ENCODE measurements around the gene ZFAND3.

Gene ZFAND3

DNA sequence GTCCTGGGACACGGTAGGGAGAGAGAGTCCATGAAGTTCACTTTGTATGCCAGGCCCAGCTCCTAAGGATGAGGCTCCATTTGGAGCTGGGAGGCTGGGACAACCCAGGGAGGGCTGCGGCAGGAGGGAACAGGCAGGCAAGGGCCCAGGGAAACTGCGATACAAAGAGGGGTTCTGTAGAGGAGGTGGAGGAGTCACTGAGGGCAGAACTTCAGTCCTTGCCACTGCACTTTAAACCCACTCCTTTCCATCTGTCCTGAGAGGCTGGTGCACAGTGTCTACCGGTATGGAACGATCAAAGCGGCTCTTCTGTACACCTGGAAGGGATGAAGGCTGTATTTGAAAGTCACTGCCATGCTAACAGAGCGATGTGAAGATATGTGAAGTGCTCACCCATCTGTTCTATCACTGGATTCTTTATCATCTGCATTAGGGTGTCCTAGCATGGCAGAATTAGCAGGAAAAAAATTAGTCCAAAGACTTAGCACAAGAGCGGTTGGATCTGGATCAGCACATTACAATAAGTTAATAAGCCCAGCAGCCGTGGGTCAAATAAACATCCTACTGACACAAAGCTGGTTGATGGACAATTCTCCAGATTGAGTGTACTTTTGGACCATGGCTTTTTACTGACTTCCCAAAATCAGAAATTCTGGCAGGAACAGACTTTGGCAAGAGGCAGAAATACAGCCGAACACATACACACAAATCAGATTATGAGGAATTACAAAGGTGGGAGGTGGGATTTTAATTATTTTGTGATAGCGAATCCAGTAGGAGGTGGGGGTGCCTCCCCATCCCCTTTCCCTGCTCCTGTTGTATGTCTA, 20.9 kb upstream of the ZFAND3 start:
- no peak for DNase-seq (ENCODE audit: low read depth in 3 of 3)

DNA sequence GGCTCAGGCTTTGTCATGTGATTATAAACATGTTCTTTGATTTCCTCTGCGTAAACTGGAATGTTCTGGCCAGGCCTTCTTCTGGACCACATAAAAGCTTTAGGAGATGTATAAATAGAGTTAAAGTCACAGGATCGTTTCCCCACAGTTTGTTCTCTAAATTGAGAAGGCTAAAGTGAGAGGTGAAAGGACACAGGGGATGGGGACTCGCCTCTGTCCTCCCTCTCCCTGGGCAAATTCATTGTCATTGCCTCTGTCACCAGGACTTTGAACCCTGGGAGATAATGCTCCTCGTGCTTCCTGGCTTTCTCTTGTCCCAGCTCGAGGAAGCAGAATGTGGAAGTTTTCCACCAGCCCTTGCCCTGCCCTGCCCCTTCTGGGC, 20.3 kb upstream of the ZFAND3 start:
- no peak for DNase-seq (ENCODE audit: low read depth in 3 of 3)

DNA sequence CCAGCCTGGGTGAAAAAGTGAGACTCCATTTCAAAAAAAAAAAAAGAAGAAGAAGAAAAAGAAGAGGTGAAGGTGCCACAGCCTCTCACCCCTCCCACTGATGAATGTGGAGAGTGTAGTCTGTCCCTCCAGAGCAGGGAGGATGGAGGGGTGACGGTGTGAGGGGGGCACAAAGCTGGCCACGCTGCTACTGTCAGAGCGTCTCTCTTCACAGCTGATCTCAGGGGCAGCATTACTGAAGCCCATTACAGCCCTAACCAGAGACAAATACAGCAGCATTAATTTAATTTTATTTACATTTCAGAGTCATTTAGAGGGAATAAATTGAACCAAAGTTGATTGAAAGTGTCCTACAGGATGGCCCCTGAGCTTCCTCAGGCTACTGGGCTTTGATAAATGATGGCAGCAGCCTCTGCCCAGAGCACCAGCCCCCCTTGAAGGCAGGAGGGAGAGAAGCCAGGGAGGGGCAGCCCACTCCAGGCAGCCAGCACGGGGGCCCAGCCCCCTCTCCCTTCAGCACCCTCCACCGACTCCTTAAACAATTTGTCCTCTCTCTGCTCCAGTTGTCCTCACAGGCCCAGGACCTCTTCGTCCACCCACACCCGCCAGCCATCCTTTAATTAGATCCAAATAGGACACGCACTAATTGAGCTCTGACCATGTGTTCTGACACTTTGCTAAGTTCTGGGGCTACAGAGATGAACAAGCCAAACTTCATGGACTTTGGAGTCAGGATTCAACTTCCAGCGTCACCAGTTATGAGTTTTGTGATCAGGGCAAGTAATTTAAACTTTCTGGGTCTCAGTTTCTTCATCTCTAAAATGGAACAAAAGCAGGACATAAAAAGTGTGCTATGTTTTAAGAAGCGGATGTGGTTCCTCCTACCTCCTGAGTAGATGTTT, 18.6 kb upstream of the ZFAND3 start:
- DNase-seq (ENCODE audit: low read depth in 3 of 3): no peak

DNA sequence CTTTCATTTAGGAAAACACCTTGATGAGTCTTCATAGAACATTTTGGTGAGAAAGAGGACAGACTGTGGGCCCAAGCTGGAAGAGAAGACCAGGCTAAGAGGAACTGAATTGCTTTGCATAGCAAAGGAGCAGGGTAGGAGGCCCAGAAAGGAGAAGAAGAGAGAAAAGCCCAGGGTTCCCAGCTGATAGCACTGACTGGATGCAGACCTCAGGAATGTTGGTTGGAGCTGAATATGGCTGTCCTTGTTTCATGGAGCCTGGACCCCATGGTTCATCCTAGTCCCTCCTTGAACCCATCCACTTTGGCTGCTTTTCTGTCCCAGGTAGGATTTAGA, 18.0 kb upstream of the ZFAND3 start:
- DNase-seq (ENCODE audit: low read depth in 3 of 3): no peak

DNA sequence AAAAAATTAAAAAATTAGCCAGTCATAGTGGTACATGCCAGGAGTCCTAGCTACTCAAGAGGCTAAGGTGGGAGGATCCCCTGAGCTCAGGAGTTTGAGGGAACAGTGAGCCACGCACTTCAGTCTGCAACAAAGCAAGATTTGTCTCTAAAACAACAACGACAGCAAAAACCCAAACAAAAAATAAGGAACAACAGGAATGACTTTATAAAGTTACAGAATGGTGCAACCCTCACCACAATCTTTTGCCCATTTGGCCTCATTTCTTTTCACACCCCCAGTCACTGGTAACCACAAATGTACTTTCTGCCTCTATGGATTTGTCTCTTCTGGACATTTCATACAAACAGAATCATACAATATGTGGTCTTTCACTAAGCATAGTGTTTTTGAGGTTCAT, 16.7 kb upstream of the ZFAND3 start:
- DNase-seq (ENCODE audit: low read depth in 3 of 3): no peak

DNA sequence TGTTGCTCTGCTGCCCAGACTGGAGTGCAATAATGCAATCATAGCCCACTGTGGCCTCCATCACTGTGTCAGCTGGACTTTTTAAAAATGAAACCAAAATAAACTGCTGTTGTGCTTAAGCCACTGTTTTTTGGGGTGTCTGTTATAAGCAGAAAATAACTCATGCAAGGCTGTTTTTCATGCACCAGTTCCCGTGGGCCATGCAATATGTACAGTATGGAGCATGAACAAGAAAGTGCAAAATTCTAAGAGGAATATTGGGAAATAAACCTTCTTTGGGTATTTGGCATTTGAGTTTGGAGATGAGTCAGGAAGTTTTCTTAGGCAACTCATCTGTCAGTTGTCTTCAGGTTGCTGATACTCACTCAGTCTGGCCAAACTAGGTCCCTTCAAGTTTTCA, 14.9 kb upstream of the ZFAND3 start:
- no peak for DNase-seq (ENCODE audit: low read depth in 3 of 3)

DNA sequence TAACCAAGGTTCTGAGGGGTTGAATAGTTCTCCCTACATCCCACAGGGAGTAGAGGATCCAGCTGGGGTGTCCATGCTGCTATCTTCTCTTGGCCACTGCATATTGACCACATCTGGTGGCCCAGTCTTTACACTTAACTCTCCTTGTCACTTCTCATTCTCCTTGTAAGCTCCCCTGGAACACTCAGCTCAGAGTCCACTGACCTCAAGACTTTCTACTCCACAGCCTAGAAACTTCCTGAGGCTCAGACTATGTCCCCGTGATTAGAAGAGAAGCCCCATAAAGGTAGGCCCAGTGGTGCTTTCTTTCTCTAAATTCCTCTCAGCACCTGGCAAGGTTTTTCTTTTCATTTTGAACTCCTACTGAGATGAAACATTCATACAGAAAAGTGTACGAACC, 13.3 kb upstream of the ZFAND3 start:
- no peak for DNase-seq (ENCODE audit: low read depth in 3 of 3)

DNA sequence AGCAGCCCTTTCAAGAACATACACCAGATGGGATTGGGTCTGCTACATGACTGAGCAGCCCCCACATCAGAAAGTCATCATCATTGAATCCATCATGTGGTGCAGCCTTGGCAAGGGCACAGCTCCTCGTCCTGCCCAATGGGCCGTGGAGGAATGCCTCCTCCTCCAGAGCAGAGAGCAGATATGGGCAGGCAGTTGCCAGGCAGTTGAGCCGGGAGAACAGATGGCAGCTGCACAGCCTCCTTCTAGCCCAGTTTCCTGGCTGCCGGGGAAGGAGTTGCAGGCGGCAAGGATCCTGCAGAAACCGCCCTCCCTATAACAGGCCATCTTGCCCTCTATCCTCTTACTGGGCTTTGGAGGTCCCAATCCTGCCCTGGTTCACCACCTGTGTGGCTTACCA, 11.9 kb upstream of the ZFAND3 start:
- no peak for DNase-seq (ENCODE audit: low read depth in 3 of 3)

DNA sequence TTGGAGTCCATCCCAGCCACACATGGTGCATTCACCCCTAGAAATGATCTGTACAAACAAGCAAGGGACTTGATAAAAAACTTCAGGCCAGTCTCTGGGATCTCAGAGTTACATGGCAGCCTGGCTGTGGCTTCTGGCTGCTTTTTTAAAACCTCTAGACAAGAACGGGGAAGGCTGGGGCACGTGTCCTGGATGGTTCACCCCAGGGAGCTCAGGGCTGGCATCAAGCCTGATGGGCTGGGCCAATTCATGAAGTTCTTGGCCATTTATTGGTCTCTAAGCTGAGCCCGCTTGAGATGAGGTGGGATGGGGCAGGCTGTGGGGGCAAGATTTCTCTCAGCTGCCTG, 10.4 kb upstream of the ZFAND3 start:
- no peak for DNase-seq (ENCODE audit: low read depth in 3 of 3)

DNA sequence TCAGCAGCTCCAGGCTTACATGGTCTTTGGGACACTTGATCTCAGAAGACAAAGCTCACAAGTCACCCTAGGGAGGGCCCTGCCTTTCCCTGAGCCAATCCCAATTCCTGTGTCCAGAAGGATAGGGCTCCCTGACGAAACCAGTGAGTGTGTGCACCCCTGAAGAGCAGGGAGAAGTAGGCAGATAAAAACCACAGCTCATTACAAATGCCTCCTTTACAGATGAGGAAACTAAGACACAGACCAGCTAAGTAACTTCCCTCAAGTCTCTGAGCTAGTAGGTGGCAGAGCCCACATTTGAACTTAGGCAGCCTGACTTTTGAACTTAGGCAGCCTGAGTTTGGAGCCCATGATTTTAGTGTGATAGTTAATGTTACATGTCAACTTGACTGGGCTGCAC, 6.7 kb upstream of the ZFAND3 start:
- no peak for DNase-seq (ENCODE audit: low read depth in 3 of 3)

DNA sequence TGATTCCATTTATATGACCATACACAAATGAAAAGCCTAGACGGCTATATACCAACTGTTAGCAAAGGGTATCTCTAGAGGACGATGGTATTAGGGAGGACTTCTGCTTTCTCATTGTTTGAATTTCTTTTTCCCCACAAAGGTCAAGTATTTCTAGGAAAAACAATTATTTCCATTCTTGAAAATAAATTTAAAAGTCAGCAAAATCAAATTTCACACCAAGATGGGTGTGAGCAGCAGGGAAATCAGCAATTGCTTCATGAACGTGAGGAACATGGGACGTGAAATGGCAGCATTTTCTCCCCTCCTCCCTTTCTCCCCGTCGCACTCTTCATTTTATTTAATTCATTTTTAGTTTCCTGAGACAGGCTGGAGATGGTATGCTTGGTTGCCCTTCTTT, 5.2 kb upstream of the ZFAND3 start:
- DNase-seq (ENCODE audit: low read depth in 3 of 3): no peak

DNA sequence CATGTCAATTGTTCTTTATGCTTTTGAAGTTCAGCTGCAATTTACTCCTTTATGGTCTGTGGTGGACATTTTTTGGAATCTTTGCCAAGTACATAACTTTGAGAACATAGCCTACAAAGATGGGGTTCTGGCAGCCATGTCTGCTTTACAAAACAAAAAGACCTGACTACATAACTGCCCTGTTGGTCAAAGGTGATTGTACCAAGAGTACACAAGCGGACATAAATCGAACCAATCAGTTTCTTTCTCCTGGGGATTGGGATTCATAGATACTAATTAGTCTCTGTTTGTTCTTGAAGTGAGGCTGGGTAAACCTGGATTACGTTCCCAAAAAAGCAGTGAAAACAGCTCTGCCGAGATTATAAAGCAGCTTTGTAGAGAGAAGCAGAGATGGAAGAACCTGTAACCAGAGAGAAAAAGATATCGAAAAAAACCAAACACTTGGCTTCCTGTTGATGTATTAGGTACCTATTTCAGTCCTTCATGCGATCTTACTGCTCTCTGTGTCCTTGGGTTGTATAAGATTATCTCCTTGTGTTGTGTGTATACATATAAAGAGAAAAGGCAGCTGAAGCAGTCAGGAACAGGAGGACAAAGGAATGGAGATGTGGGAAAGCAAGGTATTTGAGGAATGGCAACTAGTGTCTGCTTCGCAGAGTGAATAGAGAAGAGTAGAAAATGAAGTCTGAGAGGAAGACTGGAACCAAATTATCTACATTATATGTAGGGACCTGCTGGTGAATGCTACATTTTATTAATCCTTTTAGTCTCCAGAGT, 2.7 kb upstream of the ZFAND3 start:
- DNase-seq (ENCODE audit: low read depth in 3 of 3): no peak

DNA sequence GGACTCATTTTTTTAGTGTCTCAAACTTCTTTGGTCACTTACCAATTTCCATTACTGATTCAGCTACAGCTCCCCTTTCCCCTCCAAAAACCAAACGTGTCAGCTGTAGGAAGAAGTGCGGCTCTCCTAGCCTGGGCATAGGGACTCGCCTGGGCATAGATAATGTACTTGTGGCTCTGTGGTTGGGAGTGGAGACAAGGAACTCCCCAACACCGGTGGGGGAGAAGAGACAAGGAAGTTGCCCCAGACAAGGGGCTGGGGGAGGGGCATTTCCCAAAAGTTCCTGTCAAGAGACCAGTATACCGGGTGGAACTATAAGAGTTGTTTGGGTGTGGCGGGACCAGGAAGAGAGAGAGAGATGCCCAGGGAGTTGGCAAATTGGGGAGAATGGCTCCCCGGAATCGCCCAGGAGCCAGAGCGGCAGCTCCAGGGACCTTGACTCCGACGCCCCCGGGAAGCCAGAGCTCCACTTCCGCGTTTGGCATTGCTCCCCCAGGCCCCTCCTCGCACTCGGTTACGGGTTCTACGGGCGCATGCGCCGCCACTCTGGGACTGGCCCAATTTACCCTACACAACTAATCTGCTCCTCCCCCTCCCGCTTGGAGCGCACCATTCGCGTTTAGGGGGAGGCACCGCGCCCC, 871 bp upstream of the ZFAND3 start:
- peak; percentile 85 to 91 (median 89) for DNase-seq (ENCODE audit: low read depth in 3 of 3)

DNA sequence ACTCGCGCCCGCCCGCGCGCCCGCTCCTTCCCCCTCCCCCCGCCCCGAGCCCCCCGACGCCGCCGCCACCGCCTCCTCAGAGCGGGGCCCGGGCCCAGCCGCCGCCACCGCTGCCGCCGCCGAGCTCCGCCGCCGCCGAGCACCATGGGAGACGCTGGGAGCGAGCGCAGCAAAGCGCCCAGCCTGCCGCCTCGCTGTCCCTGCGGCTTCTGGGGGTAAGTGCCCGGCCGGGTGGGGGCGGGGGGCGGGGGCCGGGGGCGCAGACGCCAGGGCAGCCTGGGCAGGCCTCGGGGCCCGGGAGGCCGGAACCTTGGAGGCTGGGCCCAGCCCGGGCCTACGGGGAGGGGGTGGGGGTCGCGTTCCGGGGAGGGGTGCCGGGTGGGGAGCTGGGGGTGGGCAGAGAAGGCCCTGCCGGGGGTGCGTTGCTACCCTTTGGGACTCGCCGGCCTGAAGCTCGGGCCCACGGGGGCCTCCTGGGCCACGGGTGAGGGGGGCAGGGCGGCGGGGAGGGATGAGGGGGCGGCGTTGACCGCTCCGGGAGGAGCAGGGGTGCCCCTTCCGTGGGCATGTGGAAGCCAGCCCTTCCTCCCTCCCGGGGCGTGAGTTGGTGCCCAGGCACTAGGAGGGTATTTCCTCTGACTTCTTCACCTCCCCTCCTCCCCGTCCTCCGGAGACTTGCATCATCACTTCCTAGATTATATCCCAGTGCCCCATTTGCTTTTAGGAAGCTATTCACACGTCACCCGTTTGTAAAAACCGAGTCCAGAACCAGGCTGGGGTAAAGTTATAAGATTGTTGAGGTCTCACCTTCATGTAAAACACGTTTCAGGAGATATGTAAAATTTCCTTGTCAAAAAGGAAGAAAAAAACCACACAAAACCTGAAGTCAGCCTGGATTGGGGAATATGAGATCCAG, 533 bp downstream of the ZFAND3 start:
- peak; percentile 15 to 25 (median 20) for DNase-seq (ENCODE audit: low read depth in 3 of 3)

DNA sequence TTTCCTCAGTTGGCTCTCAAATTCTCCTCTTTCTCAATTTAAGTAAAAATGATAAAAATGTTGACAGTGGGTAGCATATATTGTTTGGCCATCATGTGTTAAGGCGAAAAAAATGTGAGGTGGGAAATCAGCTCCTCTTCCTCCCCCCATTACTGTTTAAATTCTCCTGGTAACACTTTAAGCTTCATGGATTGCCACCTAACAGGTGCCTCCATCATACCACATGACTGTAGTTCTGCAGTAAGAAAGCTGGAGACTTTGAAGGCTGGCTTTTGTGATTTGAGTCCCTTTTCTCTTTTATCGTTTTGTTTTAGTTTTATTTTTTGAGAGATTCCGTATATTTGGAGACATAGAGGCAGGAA, 1.2 kb downstream of the ZFAND3 start:
- DNase-seq (ENCODE audit: low read depth in 3 of 3): no peak

DNA sequence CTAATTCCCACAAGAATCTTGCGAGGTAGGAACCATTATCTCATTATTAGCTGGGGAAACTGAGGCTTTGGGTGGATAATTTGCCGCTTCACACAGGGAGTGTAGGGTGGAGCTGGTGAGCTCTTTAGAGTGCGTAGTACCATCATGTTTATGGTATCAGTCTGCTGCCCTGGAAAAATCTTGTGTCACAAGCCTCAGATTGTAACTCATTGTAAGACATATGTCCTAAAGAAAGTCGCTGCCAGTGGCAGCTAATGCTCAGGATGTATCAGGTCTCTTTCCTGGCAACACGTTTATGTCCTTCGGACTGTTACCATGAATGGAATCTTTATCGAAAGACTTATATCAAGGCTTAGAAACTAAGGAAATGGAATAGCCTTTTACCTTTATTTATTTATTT, 1.9 kb downstream of the ZFAND3 start:
- no peak for DNase-seq (ENCODE audit: low read depth in 3 of 3)

DNA sequence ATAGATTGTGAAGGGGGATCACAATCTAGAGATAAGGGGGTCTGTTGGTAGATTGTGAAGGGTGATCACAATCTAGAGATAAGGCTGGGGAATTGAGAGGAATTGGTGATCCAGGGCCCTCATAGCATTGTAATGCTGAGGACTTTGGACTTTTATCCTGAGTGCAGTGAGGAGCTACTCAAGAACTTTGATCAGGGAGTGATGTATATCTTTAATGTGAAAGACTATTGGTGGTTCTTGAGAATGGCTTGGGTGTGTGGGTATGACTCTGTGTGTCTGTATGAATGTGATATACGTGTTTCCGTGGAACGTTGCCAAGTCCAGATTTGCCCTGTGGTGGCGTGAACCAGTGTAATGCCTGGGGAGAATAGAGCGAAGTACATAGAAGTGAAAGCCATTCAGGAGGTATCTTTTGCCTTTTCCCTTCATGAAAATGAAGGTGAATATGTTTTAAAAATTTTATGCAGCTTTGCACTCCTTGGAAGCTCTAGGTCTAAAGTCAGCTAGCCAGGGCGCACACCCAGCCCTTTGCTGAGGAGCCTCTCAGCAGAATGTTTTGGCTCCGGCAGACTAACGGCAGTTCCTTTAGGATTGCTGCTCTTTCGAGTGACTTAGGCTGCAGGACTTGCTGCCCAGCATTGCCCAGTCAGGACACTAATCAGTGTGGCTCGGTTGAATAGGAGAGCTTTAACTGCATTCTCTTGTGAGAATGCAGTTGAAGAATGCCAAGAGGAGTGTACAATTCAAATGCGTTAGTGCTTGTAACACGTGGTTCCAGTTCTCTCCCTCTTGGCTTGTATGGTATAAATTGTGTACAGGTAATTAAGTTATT, 3.5 kb downstream of the ZFAND3 start:
- DNase-seq (ENCODE audit: low read depth in 3 of 3): peak; percentile 25 to 37 (median 35)

DNA sequence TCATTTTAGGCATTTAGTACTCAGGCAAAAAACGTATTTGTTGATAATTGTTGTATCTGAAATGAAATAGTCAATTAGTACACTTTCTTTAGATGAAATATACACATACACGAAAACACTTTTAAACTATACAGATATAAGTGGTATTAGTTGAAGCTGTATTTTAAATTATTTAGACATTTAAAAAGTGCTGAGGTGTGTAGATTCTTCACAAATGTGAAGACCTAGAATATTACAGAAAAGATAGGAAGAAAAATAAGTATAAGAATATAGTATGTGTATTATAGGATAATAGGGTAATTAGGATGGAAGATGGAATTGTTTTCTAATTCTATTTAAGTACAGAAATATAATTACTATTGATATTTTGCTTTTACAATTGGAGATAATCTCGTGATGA, 4.6 kb downstream of the ZFAND3 start:
- no peak for DNase-seq (ENCODE audit: low read depth in 3 of 3)

DNA sequence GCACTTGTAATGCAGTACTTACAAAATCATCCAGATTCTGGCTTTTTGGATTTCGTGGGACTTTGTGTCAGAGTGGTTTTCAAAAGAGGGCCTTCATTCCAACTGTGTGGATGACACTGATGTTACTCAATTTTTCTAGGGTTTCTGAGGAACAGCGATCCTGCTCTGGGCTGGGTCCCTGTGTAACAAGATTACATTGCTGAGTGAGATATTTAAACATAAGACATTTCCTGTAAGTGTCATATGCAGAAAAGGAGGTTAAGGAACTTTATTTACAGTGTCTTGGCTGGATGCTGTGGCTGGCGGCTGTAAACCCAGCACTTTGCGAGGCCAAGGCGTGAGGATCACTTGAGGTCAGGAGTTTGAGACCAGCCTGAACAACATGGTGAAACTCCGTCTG, 6.7 kb downstream of the ZFAND3 start:
- DNase-seq (ENCODE audit: low read depth in 3 of 3): no peak

DNA sequence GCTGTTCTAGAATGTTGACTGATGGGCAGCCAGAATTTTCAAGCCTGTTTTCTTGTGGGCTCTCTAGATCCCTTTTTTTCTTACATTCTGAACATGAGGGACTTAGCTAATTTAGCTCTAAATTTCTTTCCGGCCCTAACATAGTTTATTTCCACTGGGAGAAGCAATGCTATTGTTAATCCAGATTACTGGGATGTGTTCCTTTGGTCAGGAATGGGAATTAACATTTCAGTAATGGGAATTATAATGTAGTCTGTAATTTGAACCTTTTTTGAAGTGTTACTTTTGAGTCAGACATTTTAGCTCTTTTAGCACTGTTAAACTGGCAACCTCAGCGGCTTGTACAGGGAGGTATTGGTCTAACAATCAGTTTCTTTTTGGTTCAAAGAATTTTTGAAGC, 7.5 kb downstream of the ZFAND3 start:
- no peak for DNase-seq (ENCODE audit: low read depth in 3 of 3)
